Brain microvascular endothelial cell (primary cell): Measurements from ENCODE around the gene NEU2.

Experiments
- DNase-seq: peaks from one replicate; pipeline ENCODE4 v3.0.0-alpha.2; 2020
- H3K27ac ChIP-seq: fragments of 250-450 bp; sonication (Bioruptor Pico); 2 replicates; pipeline ENCODE4 v1.5.1; 2020; ENCODE audit warnings: mild to moderate bottlenecking, moderate library complexity
- H3K27me3 ChIP-seq: fragments of 250-450 bp; sonication (Bioruptor Pico); replicated peaks from 2 replicates; pipeline ENCODE4 v1.5.1; 2020; ENCODE audit warnings: mild to moderate bottlenecking
- H3K36me3 ChIP-seq: fragments of 250-450 bp; sonication (Bioruptor Pico); replicated peaks from 2 replicates; pipeline ENCODE4 v1.5.1; 2020; ENCODE audit warnings: mild to moderate bottlenecking
- H3K4me3 ChIP-seq: 2 replicates; pipeline ENCODE4 v1.5.1; 2011; ENCODE audit warnings: low read depth, mild to moderate bottlenecking, control low read depth, low read length, moderate library complexity
- in situ Hi-C: cut with HindIII; loops from 2 replicates; pipeline ENCODE4 v1.10.0; 2017; ENCODE audit warnings: low sequenced_read_pairs, low pct_ligation_motif_present
- TF ChIP-seq, protein P1 (sequence below): IDR thresholded peaks from 2 replicates; pipeline ENCODE4 v1.5.1; 2011; ENCODE audit warnings: low read depth, mild to moderate bottlenecking, moderate library complexity, low read length, control low read depth, inconsistent platforms; ENCODE audit errors: missing control alignments

Gene NEU2

DNA sequence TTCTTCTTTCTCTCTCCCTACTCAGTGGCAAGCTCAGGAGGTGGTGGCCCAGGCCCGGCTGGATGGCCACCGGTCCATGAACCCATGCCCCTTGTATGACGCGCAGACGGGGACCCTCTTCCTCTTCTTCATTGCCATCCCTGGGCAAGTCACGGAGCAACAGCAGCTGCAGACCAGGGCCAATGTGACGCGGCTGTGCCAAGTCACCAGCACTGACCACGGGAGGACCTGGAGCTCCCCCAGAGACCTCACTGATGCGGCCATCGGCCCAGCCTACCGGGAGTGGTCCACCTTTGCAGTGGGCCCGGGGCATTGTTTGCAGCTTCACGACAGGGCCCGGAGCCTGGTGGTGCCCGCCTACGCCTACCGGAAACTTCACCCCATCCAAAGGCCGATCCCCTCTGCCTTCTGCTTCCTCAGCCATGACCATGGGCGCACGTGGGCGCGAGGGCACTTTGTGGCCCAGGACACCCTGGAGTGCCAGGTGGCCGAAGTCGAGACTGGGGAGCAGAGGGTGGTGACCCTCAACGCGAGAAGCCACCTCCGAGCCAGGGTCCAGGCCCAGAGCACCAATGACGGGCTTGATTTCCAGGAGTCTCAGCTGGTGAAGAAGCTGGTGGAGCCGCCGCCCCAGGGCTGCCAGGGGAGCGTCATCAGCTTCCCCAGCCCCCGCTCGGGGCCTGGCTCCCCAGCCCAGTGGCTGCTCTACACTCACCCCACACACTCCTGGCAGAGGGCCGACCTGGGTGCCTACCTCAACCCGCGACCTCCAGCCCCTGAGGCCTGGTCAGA is 1.8 kb downstream of the NEU2 start:
- no peak for DNase-seq
- TF ChIP-seq, protein P1, sequence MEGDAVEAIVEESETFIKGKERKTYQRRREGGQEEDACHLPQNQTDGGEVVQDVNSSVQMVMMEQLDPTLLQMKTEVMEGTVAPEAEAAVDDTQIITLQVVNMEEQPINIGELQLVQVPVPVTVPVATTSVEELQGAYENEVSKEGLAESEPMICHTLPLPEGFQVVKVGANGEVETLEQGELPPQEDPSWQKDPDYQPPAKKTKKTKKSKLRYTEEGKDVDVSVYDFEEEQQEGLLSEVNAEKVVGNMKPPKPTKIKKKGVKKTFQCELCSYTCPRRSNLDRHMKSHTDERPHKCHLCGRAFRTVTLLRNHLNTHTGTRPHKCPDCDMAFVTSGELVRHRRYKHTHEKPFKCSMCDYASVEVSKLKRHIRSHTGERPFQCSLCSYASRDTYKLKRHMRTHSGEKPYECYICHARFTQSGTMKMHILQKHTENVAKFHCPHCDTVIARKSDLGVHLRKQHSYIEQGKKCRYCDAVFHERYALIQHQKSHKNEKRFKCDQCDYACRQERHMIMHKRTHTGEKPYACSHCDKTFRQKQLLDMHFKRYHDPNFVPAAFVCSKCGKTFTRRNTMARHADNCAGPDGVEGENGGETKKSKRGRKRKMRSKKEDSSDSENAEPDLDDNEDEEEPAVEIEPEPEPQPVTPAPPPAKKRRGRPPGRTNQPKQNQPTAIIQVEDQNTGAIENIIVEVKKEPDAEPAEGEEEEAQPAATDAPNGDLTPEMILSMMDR: no peak
- H3K27ac ChIP-seq: no peak overlapping the region
- H3K4me3 ChIP-seq: no peak overlapping the region
- H3K36me3 ChIP-seq: no peaks in the 10 kb centered on the region
- H3K27me3 ChIP-seq: no peaks in the 10 kb centered on the region
- in situ Hi-C loops: no loop called here

DNA sequence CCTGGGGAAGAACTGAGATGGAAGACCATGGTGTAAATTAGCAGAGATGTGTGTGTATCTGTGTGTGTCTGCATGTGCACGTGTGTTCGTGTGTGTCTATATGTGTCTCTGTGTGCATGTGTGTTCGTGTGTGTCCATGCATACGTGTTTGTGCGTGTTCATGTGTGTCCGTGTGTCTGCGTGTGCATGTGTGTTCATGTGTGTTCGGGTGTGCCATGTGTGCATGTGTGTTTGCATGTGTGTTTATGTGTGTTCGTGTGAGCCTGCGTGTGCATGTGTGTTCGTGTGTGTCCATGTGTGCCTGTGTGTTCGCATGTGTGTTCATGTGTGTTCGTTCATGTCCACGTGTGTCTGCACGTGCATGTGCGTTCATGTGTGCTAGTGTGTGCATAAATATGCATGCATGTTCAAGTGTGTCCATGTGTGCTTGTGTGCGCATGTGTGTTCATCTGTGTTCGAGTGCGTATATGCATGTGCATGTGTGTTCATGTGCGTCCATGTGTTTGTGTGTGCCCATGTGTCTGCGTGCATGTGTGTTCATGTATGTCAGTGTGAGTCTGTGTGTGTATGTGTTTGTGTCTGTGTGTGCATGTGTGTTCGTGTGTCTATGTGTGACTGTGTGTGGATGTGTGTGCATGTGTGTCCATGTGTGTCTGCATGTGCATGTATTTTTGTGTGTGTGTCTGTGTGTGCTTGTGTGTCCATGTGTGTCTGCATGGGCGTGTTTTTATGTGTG is 3.1 kb downstream of the NEU2 start:
- no peaks in the 10 kb centered on the region for H3K27me3 ChIP-seq
- in situ Hi-C loops: no loop called here
- H3K4me3 ChIP-seq: no peak overlapping the region
- TF ChIP-seq, protein P1: no peak
- no peak overlapping the region for H3K27ac ChIP-seq
- no peaks in the 10 kb centered on the region for H3K36me3 ChIP-seq
- no peak for DNase-seq

DNA sequence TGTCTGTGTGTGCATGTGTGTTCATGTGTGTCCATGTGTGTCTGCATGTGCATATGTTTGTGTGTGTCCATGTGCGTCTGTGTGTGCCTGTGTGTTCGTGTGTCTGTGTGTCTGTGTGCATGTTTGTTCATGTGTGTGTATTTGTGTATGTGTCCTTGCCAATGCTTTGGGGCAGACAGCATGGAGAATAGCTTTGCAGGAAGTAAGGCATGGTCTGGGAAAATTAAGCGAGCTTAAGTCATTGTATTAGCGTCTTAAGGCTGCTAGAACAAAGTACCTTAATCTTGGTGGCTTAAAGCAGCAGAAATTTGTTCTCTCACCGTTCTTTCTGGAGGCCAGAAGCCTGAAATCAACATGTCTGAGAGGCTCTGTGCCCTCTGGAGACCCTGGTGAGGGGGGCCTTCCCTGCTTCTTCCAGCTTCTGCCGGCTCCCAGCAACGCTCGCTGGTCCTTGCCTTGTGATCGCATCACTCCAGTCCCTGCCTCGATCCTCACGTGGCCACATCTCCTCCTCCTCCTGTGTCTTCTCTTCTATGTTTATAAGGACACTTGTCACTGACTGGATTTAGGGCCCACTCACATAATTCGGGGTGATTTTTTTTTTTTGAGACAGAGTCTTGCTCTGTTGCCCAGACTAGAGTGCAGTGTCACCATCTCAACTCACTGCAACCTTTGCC is 3.8 kb downstream of the NEU2 start:
- TF ChIP-seq, protein P1: no peak
- in situ Hi-C loops: no loop called here
- H3K27ac ChIP-seq: no peak overlapping the region
- H3K4me3 ChIP-seq: no peak overlapping the region
- no peak for DNase-seq
- no peaks in the 10 kb centered on the region for H3K27me3 ChIP-seq
- H3K36me3 ChIP-seq: no peaks in the 10 kb centered on the region

DNA sequence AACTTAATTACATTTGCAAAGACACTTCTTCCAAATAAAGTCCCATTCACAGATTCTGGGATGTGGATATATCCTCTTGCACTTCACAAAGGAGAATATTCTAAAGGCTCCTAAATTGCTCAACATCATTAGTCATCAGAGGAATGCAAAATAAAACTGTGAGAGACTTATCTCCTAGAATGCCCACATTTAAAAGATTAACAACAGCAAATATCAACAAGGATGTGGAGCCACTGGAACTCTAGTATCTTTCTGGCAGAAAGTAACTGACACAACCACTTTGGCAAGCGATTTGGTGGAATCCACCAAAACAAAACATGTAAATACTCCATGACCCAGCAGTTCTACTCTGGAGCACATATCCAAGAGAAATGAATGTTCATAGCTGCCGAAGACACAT is 4.6 kb downstream of the NEU2 start:
- DNase-seq: no peak
- TF ChIP-seq, protein P1: no peak
- no peak overlapping the region for H3K4me3 ChIP-seq
- in situ Hi-C loops: no loop called here
- no peaks in the 10 kb centered on the region for H3K36me3 ChIP-seq
- H3K27me3 ChIP-seq: no peaks in the 10 kb centered on the region
- no peak overlapping the region for H3K27ac ChIP-seq

DNA sequence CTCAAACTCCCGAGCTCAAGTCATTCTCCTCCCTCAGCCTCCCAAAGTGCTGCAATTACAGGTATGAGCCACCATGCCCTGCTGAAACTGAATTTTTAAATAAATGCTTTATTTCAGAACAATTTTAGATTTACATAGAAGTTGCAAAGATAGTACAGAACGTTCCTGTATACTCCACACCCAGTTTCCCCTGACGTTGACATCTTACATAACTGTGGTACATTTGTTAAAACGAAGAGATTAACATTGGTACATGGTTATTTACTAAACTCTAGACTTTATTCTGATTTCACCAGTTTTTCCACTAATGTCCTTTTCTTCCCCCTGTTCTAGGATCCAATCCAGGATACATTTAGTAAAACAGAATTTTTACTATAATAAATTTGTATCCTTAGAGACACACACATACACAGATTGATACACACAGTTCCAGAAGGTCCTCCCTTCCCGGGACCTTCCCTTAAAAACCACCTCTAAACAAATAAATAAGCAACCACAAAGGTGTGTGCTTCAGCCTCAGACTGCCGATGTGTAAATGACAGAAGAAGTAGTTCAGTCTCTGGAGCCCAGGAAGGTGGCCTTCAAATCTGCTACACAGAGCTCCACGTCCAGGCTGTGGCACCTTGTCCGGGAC is 6.9 kb downstream of the NEU2 start:
- DNase-seq: no peak
- TF ChIP-seq, protein P1: no peak
- Histone ChIP-seq H3K27ac (no peak overlapping the region), H3K36me3 (no peaks in the 10 kb centered on the region), H3K27me3 (no peaks in the 10 kb centered on the region), H3K4me3 (no peak overlapping the region)
- in situ Hi-C loops: no loop called here
